ENCODE results near the gene MAP1LC3B. TPM values are rescaled to one million over a fixed set of nuclear protein-coding genes. Genes with fewer than 3 reads are reported as not detected.

Gene MAP1LC3B
- total RNA-seq, 1 experiment from 2014 or later: 72.3 TPM

- BruUV-seq (replicated peaks): no TSS peak
- POLR2A ChIA-PET: no interaction called here
These were observed 42.1 kb downstream of the MAP1LC3B start for GRCh38 chr16:87434146-87434667.

GRCh38 chr16:87435372-87436224 lies 43.5 kb downstream of the MAP1LC3B start:
- CTCF ChIA-PET: interaction anchor here (0.8 kb wide), 1 partner anchor 26 kb away, joined by 3 read pairs; no protein-coding TSS in a partner anchor
- no peak for DNase-seq
- H3K27me3 ChIP-seq (replicated peaks; ENCODE audit: control insufficient read depth, insufficient read depth, low read length): no peaks in the 10 kb centered on the region

More at GRCh38 chr16:87434146-87434667, 42.1 kb downstream of the MAP1LC3B start:
- Histone ChIP-seq H3K4me3 (ENCODE audit: low read depth, low read length) (no peak overlapping the region), H3K4me1 (no peaks in the 10 kb centered on the region), H3K9me3 (no peaks in the 10 kb centered on the region), H3K36me3 (ENCODE audit: control insufficient read depth, insufficient read depth, low read length) (peaks cover 2% of the 10 kb centered on the region; the same call in 1 of the 2 replicates), H3K27me3 (replicated peaks; ENCODE audit: control insufficient read depth, insufficient read depth, low read length) (no peaks in the 10 kb centered on the region)
- Mint-ChIP-seq H3K9me3 (ENCODE audit: unreplicated experiment) (no peaks in the 10 kb centered on the region), H3K36me3 (ENCODE audit: insufficient read depth, unreplicated experiment) (peaks cover 32% of the 10 kb centered on the region), H3K4me1 (ENCODE audit: low read depth, unreplicated experiment) (no peaks in the 10 kb centered on the region), H3K27ac (ENCODE audit: unreplicated experiment) (no peak overlapping the region), H3K4me3 (ENCODE audit: unreplicated experiment) (no peak overlapping the region), H3K27me3 (ENCODE audit: insufficient read depth, unreplicated experiment) (no peaks in the 10 kb centered on the region)
- intact Hi-C loops (cut with micrococcal nuclease; ENCODE audit: unreplicated experiment): no loop called here
- DNase-seq: no peak
- TF ChIP-seq, protein P1, sequence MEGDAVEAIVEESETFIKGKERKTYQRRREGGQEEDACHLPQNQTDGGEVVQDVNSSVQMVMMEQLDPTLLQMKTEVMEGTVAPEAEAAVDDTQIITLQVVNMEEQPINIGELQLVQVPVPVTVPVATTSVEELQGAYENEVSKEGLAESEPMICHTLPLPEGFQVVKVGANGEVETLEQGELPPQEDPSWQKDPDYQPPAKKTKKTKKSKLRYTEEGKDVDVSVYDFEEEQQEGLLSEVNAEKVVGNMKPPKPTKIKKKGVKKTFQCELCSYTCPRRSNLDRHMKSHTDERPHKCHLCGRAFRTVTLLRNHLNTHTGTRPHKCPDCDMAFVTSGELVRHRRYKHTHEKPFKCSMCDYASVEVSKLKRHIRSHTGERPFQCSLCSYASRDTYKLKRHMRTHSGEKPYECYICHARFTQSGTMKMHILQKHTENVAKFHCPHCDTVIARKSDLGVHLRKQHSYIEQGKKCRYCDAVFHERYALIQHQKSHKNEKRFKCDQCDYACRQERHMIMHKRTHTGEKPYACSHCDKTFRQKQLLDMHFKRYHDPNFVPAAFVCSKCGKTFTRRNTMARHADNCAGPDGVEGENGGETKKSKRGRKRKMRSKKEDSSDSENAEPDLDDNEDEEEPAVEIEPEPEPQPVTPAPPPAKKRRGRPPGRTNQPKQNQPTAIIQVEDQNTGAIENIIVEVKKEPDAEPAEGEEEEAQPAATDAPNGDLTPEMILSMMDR (IDR thresholded peaks at IDR 0.05; ENCODE audit: insufficient read depth in 1 of 2, low read depth in 1 of 2, low read length in 1 of 2, severe bottlenecking in 1 of 2, unreplicated experiment in 1 of 2): no peak
- CTCF ChIA-PET: no interaction called here

More at GRCh38 chr16:87435372-87436224, 43.5 kb downstream of the MAP1LC3B start:
- Mint-ChIP-seq H3K27me3 (ENCODE audit: insufficient read depth, unreplicated experiment) (no peaks in the 10 kb centered on the region), H3K27ac (ENCODE audit: unreplicated experiment) (no peak overlapping the region), H3K4me3 (ENCODE audit: unreplicated experiment) (no peak overlapping the region), H3K9me3 (ENCODE audit: unreplicated experiment) (no peaks in the 10 kb centered on the region), H3K36me3 (ENCODE audit: insufficient read depth, unreplicated experiment) (peaks cover 32% of the 10 kb centered on the region), H3K4me1 (ENCODE audit: low read depth, unreplicated experiment) (no peaks in the 10 kb centered on the region)
- POLR2A ChIA-PET: no interaction called here
- no TSS peak for BruUV-seq (replicated peaks)
- Histone ChIP-seq H3K36me3 (ENCODE audit: control insufficient read depth, insufficient read depth, low read length) (peaks cover 2% of the 10 kb centered on the region; the same call in 1 of the 2 replicates), H3K4me1 (no peaks in the 10 kb centered on the region), H3K9me3 (no peaks in the 10 kb centered on the region), H3K4me3 (ENCODE audit: low read depth, low read length) (no peak overlapping the region)
- intact Hi-C loops (cut with micrococcal nuclease; ENCODE audit: unreplicated experiment): no loop called here
- TF ChIP-seq, protein P1 (IDR thresholded peaks at IDR 0.05; ENCODE audit: insufficient read depth in 1 of 2, low read depth in 1 of 2, low read length in 1 of 2, severe bottlenecking in 1 of 2, unreplicated experiment in 1 of 2): no peak
